ENCODE results near the gene NUDT19.
"Not testable (repeated sequence)": the region's sequence is repeated elsewhere in the genome, so short reads cannot be mapped to it uniquely, and the experiment has no call there.

NUDT19 gene

GRCh38 chr19:32708457-32708856, 16.8 kb downstream of the NUDT19 start:
- no peak for DNase-seq (ENCODE audit: low read depth in 3 of 3, low spot score in 1 of 3)

GRCh38 chr19:32709032-32709431, 17.4 kb downstream of the NUDT19 start:
- DNase-seq (ENCODE audit: low read depth in 3 of 3, low spot score in 1 of 3), result no peak

- no peak for DNase-seq (ENCODE audit: low read depth in 3 of 3, low spot score in 1 of 3)
Measured at GRCh38 chr19:32711747-32712146, 20.1 kb downstream of the NUDT19 start.

GRCh38 chr19:32716203-32716602, 24.6 kb downstream of the NUDT19 start:
- not testable (repeated sequence) for DNase-seq (ENCODE audit: low read depth in 3 of 3, low spot score in 1 of 3)

GRCh38 chr19:32717496-32717895, 25.9 kb downstream of the NUDT19 start:
- DNase-seq (ENCODE audit: low read depth in 3 of 3, low spot score in 1 of 3), result no peak

GRCh38 chr19:32718286-32718685, 26.7 kb downstream of the NUDT19 start:
- no peak for DNase-seq (ENCODE audit: low read depth in 3 of 3, low spot score in 1 of 3)

GRCh38 chr19:32719611-32720059, 28.0 kb downstream of the NUDT19 start, which contains the start of gene TDRD12:
Gene TDRD12, plus strand, starts transcription at chr19:32719767. Its CDS starts 306 bp downstream, at chr19:32720073.
- no peak for DNase-seq (ENCODE audit: low read depth in 3 of 3, low spot score in 1 of 3)

- no peak for DNase-seq (ENCODE audit: low read depth in 3 of 3, low spot score in 1 of 3)
Measured at GRCh38 chr19:32720216-32720935, 28.8 kb downstream of the NUDT19 start.

- no peak for DNase-seq (ENCODE audit: low read depth in 3 of 3, low spot score in 1 of 3)
Measured at GRCh38 chr19:32720936-32721250, 29.3 kb downstream of the NUDT19 start.

GRCh38 chr19:32735936-32736335, 44.3 kb downstream of the NUDT19 start:
- DNase-seq (ENCODE audit: low read depth in 3 of 3, low spot score in 1 of 3), result no peak

- no peak for DNase-seq (ENCODE audit: low read depth in 3 of 3, low spot score in 1 of 3)
Measured at GRCh38 chr19:32743021-32743420, 51.4 kb downstream of the NUDT19 start.

- DNase-seq (ENCODE audit: low read depth in 3 of 3, low spot score in 1 of 3), result no peak
Measured at GRCh38 chr19:32743447-32743846, 51.8 kb downstream of the NUDT19 start.

GRCh38 chr19:32744555-32745325, 53.1 kb downstream of the NUDT19 start:
- no peak for DNase-seq (ENCODE audit: low read depth in 3 of 3, low spot score in 1 of 3)

- DNase-seq (ENCODE audit: low read depth in 3 of 3, low spot score in 1 of 3), result not testable (repeated sequence)
Measured at GRCh38 chr19:32745594-32746251, 54.1 kb downstream of the NUDT19 start.

GRCh38 chr19:32746631-32747196, 55.1 kb downstream of the NUDT19 start:
- peak in 1 of 3 donors; percentile 0 for DNase-seq (ENCODE audit: low read depth in 3 of 3, low spot score in 1 of 3)

- no peak for DNase-seq (ENCODE audit: low read depth in 3 of 3, low spot score in 1 of 3)
Measured at GRCh38 chr19:32748497-32748896, 56.9 kb downstream of the NUDT19 start.

GRCh38 chr19:32748948-32749347, 57.3 kb downstream of the NUDT19 start:
- DNase-seq (ENCODE audit: low read depth in 3 of 3, low spot score in 1 of 3), result no peak

- no peak for DNase-seq (ENCODE audit: low read depth in 3 of 3, low spot score in 1 of 3)
Measured at GRCh38 chr19:32749361-32749760, 57.7 kb downstream of the NUDT19 start.

- DNase-seq (ENCODE audit: low read depth in 3 of 3, low spot score in 1 of 3), result no peak
Measured at GRCh38 chr19:32750441-32751055, 58.9 kb downstream of the NUDT19 start.

- DNase-seq (ENCODE audit: low read depth in 3 of 3, low spot score in 1 of 3), result no peak
Measured at GRCh38 chr19:32751066-32751465, 59.4 kb downstream of the NUDT19 start.

GRCh38 chr19:32757189-32757588, 65.6 kb downstream of the NUDT19 start:
- DNase-seq (ENCODE audit: low read depth in 3 of 3, low spot score in 1 of 3), result no peak

All from stimulated activated CD4-positive, alpha-beta T cell treated with anti-CD3 and anti-CD28 coated beads, TNF-alpha, amount 100 ng/mL, for 1 hour (primary cell).